Stimulated activated CD4-positive, alpha-beta T cell treated with anti-CD3 and anti-CD28 coated beads, Interleukin-1b, Interleukin-23, amount 100 ng/mL, for 1 hour (primary cell): ENCODE data around the gene SPART.
"Not testable (repeated sequence)": the region's sequence is repeated elsewhere in the genome, so short reads cannot be mapped to it uniquely, and the experiment has no call there.

ENCODE experiments used
- DNase-seq, 2 donors: peaks; one replicate each; pipeline ENCODE4 v3.0.0-alpha.2; 2020; ENCODE audit warnings: low read depth in 2 of 2

Gene SPART

DNA sequence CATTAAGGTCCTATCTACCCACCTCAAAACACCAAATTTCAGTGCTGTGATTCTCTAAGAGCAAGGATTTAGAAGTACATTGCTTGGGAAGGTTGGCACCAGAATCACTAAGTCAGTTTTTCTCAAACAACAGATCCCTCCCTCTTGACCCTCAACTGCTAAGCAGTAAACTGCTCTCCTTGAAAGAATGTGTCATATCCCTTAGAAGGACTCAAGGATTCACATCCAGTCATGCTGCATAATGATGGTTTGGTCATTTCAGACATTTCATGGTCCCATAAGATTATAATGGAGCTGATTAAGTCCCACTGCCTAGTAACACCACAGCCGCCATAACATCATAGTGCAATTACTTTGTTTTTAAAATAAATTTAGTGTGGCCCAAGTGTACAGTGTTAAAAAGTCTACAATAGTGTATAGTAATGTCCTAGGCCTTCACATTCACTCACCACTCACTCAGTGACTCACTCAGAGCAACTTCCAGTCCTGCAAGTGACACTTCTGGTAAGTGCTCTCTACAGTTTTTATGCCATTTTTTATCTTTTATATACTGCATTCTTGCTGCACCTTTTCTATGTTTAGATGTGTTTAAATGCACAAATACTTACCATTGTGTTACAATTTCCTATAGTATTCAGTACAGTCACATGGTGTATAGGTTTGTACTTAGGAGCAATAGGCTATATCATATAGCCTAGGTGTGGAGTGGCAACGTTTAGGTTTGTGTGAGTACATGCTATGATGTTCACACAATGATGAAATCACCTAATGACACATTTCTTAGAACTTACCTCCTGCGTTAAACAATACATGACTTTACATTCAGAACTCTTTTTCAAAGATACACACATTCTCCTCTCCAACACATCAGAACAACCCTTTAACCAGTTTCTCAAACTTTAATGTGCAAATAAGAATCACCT, 32.9 kb downstream of the SPART start:
- DNase-seq, result no peak

- no peak for DNase-seq
Observed at GRCh38 chr13:36310417-36311108, 35.6 kb downstream of the SPART start.

- DNase-seq, result no peak
Observed at GRCh38 chr13:36302289-36302688, 43.9 kb downstream of the SPART start.

GRCh38 chr13:36299469-36299868, 46.7 kb downstream of the SPART start:
- DNase-seq, result not testable (repeated sequence)

- DNase-seq, result no peak
Observed at GRCh38 chr13:36298535-36299068, 47.6 kb downstream of the SPART start.

DNA sequence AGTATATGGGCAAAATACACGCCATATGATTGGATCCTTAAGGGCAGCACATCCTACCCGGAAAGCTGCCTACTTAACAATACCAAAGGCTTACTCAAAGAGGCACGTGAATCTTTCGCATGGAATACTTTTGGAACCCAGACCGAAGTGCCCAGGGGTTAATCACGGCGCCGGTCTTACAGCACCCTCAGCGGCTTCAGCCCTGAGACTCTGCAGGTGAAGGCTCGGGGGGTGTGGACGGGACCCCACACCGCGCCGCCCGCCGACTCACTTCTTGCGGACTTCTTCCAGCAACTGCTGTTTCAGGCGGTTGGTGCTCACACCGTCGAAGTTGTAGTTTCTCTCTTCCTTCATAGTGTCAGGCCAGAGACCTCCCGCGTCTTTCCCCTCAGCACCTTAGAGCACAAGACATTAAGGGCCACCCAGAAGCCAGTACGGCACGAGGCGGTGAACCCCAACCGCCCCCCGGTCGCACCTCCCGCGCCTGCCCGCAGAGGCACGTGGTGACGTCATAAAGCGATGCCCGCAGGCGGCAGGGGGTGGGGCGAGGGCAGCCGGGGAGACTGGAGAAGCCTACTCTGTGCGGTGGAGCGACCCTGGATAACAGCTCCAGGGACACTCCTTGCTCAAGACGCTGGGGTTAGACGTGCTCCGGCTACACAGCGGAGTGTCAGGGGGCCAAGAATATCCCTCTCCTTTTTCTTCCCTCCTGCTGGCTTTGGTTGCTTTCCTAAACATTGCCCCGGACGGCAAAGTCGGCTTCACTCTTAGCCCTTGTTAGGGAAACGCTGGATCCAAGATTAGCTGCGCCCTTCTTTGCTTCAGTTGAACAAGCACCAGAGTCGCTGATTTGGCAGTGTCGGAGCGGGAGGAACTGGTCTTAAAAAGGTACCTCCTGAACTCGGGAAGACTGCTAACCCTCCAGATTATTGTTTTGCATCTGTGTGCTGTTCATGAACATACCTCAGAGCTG, 48.5 kb downstream of the SPART start, which contains the start of gene CCDC169:
TSS of gene CCDC169 (minus strand) at position 449 of the 973 bp plus-strand sequence. CDS start at position 354, 95 bp downstream.
- peak in 1 of 2 donors; percentile 23 for DNase-seq

- DNase-seq, result no peak
Observed at GRCh38 chr13:36294096-36294495, 52.1 kb downstream of the SPART start.

DNA sequence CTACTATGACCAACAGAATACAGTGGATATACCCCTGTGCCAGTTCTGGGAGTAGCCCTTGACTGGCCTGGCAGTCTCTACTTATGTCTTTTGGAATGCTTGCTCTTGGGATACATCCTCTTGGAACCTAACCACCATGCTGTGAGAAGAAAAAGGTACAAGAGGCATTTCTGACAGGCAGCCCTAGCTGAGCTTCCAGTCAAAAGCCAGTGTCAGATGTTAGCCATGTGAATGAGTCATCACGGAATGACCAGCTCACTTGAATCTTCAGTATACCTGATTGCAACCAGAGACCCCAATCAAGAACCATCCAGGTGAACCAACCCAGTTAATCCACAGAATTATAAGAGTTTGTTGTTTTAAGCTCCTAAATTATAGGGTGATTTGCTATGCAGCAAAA, 52.7 kb downstream of the SPART start:
- DNase-seq, result no peak

- DNase-seq, result no peak
Observed at GRCh38 chr13:36288794-36289391, 57.3 kb downstream of the SPART start.

DNA sequence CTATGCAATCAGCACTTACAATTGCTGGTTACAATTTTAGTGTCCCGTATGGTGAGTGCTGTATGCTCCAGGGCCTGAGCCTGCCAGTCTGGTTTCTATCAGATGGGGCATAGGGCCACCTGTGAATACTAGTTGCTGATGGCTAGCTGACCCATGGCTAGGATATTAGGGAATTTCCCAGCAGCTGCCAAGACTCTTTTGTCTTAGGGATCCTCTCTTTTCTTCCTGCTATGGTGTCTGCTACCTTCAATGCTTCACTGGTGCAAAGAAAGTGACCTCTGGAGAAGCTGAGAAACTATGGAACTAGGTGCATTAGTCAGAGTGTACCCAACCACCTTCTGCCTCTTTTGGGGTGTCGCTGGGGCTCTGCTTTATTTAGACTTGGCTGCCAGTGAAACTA, 60.2 kb downstream of the SPART start:
- no peak for DNase-seq

DNA sequence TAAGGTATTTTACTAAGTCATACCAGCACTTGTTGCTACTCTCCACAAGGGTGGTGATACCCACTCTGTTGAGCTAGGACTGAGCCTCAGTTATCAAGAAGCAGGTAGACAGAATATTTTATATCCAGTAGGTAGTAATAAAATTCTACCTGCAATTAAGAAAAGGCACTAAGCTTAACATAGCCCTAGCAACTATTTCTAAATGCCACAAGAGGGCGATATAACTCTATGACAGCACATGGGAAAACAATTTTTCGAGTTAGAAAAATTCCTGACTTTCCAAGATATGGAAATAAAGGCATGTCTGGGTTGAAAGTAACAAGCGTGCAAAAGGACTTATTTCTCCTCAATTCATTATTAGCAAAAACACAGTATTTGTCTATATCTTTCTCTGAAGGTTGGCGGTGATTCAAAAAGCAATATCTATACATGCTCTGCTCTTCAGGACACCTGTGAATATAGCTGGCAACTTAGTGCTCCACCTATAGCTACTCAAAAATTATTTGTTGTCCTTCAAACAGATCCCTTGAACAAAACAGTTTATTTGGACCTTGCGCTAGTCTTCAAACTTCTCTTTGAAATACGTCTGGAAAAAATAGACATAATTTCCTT, 63.3 kb downstream of the SPART start:
- DNase-seq, result no peak

DNA sequence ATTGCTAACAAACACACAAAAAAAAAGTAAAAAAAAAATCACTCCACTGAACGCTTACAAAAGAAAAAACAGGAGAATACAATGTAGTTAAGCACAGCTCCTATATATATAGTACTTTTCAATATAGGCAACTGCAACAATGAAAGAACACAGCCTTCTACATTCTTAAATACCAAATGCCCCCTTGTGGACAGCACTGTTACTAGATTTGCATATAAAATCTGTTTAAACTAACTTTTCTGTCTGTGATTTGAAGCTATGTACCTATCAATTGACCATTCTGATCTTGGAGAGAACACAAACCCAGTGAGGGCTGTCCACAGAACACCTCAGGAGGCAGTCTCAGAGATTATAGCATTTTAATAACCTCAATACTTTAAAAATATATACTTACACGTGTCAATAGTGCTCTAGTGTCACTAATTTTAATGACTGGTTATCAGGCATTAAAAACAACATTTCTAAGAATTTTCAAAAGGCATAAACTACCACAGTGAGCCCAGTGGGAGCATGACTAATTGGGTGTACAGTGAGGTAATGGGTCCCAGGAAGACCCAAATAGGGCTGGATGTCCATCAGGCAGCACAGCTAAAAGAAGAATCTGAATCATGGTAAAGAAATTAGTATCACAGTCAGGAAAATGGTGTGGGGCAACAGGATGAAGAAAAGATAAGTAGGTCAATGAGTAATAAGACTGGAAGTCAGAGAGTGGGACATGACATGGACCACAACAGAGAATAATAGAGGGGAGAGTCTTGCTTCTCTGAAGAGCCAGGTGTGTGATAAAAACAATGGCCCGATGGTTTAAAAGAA, 70.8 kb downstream of the SPART start:
- no peak for DNase-seq

- DNase-seq, result no peak
Observed at GRCh38 chr13:36273431-36273830, 72.8 kb downstream of the SPART start.

DNA sequence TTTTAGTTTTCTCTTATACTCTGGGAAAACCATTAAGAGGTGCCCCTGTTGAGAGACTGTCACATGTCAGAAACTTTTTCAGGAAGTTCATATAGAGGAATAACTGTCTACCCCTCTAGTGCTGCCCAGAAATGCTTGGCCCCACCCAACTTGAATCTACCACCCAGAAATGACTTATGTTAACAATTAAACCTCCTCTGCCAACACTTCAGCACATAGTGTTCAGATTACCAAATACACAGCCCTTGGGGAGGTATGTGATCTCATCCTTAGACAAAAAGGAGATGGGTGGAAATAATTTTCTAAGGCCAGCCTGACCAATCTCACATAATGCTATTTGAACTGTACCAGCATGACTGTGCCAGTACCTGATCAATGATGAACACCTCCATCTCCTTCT, 84.2 kb downstream of the SPART start:
- DNase-seq, result no peak

DNA sequence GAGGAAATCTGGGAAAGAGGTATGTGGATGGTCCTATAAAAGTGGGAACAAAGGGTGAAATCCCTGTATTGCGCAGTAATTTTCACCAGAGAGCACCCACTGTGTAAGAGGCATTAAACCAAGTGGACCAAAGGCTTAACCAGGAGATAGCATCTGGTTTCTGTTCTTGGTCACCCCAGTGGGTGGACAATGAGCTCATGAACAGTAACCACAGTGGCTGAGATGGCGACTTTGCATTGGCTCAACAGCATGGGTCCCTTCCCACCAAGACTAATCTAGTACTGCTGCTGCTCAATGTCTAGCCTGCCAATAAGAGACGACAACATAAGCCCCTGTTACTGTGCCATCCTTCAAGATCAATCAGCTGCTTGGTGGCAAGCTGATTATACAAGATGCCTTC, 85.2 kb downstream of the SPART start:
- DNase-seq, result no peak

DNA sequence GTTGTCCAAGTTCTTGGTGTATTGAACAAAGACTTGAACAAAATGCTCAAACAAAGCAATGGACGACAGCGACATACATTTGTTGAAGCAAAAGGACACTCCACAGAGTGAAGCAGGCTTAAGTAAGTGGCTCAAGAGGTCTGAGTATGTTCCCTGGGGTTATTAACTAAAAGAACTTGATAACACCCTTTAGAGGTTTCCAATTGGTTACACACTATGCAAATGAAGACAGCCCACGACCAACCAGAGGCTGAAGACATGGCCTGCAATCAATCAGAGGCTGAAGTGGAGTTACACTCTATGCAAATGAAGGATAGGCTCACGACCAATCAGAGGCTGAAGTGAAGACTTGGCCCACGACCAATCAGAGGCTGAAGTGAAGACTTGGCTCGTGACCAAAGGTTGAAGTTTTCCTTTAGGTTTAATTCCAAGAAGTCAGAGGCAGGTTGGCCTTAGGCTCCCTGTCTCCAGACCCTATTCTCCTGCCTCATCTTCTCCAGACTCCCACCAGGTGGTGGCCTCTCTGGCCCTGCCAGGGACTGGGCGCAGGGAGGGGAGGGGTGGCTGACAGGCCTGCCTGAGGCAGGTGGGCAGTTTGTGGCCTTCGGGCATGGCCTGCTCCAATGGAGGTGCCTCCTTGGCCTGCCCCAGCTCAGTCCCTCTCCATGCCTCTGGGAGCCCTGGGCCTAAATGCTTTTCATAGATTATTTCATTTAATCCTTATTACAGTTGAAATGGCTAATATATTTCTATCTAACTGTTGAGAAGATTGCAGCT, 86.6 kb downstream of the SPART start:
- no peak for DNase-seq

- no peak for DNase-seq
Observed at GRCh38 chr13:36258831-36259230, 87.4 kb downstream of the SPART start.
